Activated CD4-positive, CD25-positive, alpha-beta regulatory T cell treated with anti-CD3 and anti-CD28 coated beads, Interleukin-2, amount 50 U/mL, for 72 hours (primary cell): ENCODE results near the gene CAMTA2.
"Not testable (repeated sequence)": the region's sequence is repeated elsewhere in the genome, so short reads cannot be mapped to it uniquely, and the experiment has no call there.

ENCODE experiments used
- DNase-seq: peaks from one replicate; pipeline ENCODE4 v3.0.0; 2021

CAMTA2 gene

GRCh38 chr17:4926577-4927335 is 60.7 kb downstream of the CAMTA2 start:
- not testable (repeated sequence) for DNase-seq

- DNase-seq: no peak
Observed at GRCh38 chr17:4921320-4921719, 66.2 kb downstream of the CAMTA2 start.

GRCh38 chr17:4920351-4921048 is 67.0 kb downstream of the CAMTA2 start:
- no peak for DNase-seq

- DNase-seq: no peak
Observed at GRCh38 chr17:4919511-4920047, 67.9 kb downstream of the CAMTA2 start.
